Measurements from ENCODE around the gene CHN1.
A peak's percentile ranks its signal among the peaks of the same experiment; 100 is the strongest.

CHN1 gene

GRCh38 chr2:174971868-174972781, 33.1 kb downstream of the CHN1 start:
- DNase-seq (ENCODE audit: low spot score) = peak; percentile 31

- no peak for DNase-seq (ENCODE audit: low spot score)
Measured at GRCh38 chr2:174970092-174970491, 35.1 kb downstream of the CHN1 start.

- DNase-seq (ENCODE audit: low spot score) = no peak
Measured at GRCh38 chr2:174969091-174969734, 36.0 kb downstream of the CHN1 start.

GRCh38 chr2:174967691-174968260, 37.4 kb downstream of the CHN1 start:
- no peak for DNase-seq (ENCODE audit: low spot score)

- DNase-seq (ENCODE audit: low spot score) = no peak
Measured at GRCh38 chr2:174967086-174967485, 38.1 kb downstream of the CHN1 start.

GRCh38 chr2:174965992-174966744, 39.0 kb downstream of the CHN1 start:
- no peak for DNase-seq (ENCODE audit: low spot score)

GRCh38 chr2:174965551-174965950, 39.6 kb downstream of the CHN1 start:
- DNase-seq (ENCODE audit: low spot score) = no peak

- DNase-seq (ENCODE audit: low spot score) = no peak
Measured at GRCh38 chr2:174964404-174964803, 40.8 kb downstream of the CHN1 start.

GRCh38 chr2:174963437-174964400, 41.5 kb downstream of the CHN1 start:
- DNase-seq (ENCODE audit: low spot score) = no peak

GRCh38 chr2:174959787-174960186, 45.4 kb downstream of the CHN1 start:
- no peak for DNase-seq (ENCODE audit: low spot score)

- DNase-seq (ENCODE audit: low spot score) = no peak
Measured at GRCh38 chr2:174957050-174957449, 48.1 kb downstream of the CHN1 start.

GRCh38 chr2:174952607-174953006, 52.6 kb downstream of the CHN1 start:
- no peak for DNase-seq (ENCODE audit: low spot score)

- no peak for DNase-seq (ENCODE audit: low spot score)
Measured at GRCh38 chr2:174951745-174952144, 53.4 kb downstream of the CHN1 start.

GRCh38 chr2:174949988-174950687, 55.0 kb downstream of the CHN1 start:
- DNase-seq (ENCODE audit: low spot score) = no peak

GRCh38 chr2:174945601-174946260, 59.5 kb downstream of the CHN1 start:
- no peak for DNase-seq (ENCODE audit: low spot score)

- DNase-seq (ENCODE audit: low spot score) = no peak
Measured at GRCh38 chr2:174939046-174939445, 66.1 kb downstream of the CHN1 start.

GRCh38 chr2:174931724-174932123, 73.5 kb downstream of the CHN1 start:
- DNase-seq (ENCODE audit: low spot score) = peak; percentile 10

GRCh38 chr2:174929786-174930185, 75.4 kb downstream of the CHN1 start:
- no peak for DNase-seq (ENCODE audit: low spot score)

GRCh38 chr2:174925046-174925784, 80.0 kb downstream of the CHN1 start:
- no peak for DNase-seq (ENCODE audit: low spot score)
